Measurements from ENCODE around the gene MAK.
A peak's percentile ranks its signal among the peaks of the same experiment; 100 is the strongest.
"Not testable (repeated sequence)": the region's sequence is repeated elsewhere in the genome, so short reads cannot be mapped to it uniquely, and the experiment has no call there.

MAK gene

DNA sequence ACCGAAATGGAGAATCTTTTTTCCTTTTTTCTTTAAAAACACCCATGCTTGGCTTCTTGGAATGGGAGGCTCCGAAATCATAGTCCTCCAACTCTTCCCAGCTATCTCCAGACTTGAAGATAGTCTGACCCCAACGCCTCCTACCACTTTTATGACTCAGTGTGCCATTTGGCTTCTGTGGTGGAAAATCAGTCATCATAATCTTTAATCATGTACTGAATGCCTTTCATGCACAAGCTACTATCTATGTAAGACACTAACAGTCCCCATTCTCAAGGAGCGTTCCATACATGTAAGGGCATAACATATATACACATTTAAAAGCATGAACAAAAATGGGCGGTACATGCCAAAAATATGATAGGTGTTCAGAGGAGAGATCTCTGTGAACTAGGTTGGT is 46.7 kb downstream of the MAK start:
- no peak for DNase-seq (ENCODE audit: low spot score)

DNA sequence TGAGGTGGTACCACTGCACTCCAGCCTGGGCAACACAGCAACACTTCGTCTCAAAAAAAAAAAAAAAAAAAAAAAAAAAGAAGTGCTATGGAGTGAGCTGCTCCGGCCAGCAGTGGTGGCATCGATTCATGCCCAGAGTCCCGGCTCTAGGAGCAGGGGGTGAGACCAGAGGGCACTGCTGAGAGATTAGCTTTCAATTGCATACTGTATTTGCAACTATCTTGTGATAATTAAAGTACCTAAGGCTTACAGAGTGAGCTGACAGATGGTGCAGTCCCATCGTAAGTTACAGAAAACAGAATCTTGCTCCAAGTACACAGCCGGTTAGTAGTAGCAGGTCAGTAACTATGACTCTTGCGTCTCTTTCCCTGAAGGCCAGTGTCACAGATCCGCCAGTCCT is 59.3 kb downstream of the MAK start:
- no peak for DNase-seq (ENCODE audit: low spot score)

DNA sequence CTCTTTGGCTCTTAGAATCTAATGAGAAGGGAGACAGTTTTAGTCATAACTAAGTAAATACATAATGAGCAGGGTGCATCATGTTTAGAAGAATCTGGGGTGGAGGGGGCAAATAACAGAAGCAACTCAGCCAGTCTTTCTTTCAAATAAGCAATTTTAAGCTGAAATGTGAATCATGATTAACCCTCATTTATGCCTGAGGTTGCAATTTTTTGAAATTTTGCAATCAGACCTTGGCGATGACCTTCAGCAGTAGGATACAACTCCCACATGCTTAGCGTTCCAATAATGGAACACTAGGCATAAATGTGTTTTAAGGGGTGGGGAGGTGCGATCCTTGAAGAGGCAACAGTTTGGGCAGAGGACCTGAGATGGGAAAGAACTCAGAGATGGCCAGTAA is 60.1 kb downstream of the MAK start:
- DNase-seq (ENCODE audit: low spot score): no peak

DNA sequence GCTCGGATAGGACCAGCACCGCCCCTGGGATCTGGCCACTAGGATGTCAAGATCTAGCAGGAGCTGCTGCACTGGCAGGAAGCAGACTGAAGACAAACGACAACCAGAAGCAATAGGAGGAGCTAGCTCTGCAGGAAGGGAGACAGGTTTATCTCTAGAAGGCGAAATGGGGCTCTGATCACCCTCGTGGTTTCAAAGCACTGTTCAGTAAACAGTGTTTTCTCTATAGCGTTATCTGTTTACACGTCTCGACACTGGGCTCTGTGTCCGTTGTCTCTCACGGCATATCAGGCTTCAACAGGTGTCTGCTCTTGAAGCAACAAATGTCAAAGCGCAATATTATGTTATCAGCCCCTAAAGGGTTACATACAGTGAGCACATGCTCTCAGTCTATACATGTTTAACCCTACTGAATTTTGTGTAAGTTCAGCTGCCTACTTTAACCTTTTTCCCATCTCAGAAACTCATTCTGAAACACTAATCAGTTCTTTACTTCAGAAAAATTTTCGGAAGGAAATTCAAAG is 66.9 kb downstream of the MAK start:
- DNase-seq (ENCODE audit: low spot score): no peak

DNA sequence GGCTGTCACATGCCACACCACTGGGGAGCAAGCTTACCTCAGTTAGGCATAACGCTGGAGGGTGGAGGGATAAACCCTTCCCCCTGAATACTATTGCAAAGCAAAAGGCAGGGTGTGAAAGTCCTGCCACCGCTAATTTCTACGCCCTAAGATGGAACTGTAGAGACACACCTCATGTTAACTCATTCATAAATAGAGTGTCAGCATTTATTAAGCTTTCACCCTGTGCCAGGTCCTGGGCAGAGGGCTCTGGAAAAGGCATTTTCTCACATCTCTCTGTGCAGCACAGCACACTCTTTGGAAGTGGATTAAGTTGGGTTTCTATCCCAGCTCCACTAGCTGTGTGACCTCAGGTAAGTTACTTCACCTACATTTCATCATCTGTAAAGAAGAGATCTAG is 68.9 kb downstream of the MAK start:
- DNase-seq (ENCODE audit: low spot score): no peak

DNA sequence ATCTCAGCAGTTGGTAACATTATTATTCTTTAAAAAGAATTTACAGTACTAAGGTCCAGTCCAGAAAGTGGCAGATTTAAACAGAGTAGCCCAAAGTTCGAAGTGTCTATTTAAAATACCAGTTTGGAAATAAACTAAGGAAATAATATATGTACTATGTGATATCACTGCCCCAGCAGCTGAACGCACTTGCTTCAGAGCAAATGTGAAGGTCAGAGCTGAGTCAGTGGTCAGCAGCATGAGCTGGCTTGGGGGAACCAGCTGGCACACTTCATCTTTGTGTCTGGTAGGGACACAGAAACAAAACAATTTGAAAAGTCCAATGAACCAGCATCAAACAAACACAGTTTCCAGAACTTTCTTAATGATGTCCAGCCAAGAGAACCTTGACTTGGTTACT is 75.3 kb downstream of the MAK start:
- DNase-seq (ENCODE audit: low spot score): no peak

DNA sequence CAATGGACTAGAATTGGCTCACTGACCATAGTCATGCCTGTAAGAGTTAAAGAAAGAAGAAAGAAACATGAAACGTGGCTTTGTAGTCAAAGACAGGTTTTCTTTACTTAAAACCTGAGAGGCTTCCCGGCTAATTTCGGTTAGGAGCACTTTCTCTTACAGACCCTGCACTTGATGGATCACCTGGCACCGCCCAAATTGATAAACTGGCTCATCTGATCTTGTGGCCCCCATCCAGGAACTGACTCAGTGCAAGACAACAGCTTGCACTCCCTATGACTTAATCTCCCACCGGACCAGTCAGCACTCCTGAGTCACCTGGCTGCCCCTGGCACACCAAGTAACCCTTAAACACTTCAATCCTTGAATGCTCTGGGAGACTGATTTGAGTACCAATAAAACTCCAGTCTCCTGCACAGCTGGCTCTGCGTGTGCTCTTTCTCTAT is 78.4 kb downstream of the MAK start:
- DNase-seq (ENCODE audit: low spot score): no peak

DNA sequence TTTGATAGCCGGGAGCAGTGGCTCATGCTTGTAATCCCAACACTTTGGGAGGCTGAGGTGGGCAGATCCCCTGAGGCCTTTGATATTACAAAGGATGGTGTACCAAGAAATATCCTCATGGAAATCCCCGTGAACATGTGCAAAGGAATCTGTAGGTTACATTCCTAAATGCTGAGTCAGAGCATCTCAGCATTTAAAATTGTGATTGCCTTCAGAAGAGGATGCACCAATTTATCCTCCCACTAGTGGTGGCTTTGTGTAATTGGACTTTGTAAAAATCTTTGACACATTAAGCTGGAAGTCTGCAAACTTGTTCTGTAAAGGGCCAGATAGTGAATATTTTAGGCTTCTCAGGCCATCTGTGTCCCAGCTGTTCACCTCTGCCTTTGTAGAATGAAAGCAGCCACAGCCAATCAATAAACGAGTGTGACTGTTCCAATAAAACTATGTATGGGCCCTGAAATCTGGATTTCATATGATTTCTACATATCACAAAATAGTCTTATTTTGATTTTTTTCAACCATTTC is 79.0 kb downstream of the MAK start:
- DNase-seq (ENCODE audit: low spot score): no peak

DNA sequence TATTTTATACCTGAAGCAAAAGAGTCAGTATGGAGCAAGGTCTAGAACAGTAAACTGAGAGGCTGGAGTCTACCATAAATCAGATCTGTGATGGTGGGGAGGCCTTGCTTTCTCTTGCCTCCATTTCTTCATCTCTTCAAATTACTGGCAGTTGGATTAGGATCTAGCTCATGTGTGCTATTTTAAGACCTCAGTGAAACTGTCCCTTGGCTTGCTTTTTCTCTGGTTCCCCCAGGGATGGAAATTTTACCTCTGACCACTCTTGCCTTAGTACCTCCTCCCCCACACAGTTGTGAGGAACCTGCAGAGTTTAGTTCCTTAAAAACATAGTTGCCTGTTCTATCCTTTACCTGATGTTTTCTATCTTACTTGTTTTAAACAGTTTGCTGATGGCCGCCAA is 82.3 kb downstream of the MAK start:
- DNase-seq (ENCODE audit: low spot score): no peak

DNA sequence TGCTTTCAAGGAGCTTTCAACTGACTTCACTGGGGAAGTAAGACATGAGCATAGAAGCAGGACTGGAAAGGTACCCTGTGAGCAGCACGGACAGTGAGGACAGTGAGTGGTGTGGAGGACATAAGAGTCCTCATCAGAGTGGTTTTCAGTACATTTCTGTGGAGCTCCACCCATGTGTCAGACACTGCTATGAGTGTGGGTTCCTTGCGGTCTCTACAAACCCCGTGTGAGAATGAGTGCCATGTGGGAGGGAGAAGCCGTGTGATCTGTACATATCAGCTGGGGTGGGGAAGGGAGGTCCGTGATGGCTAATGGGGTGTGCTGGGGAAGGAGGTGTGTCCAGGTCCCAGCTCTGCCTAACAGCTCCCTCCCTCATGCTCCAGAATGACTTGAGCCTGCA is 86.6 kb downstream of the MAK start:
- DNase-seq (ENCODE audit: low spot score): not testable (repeated sequence)

DNA sequence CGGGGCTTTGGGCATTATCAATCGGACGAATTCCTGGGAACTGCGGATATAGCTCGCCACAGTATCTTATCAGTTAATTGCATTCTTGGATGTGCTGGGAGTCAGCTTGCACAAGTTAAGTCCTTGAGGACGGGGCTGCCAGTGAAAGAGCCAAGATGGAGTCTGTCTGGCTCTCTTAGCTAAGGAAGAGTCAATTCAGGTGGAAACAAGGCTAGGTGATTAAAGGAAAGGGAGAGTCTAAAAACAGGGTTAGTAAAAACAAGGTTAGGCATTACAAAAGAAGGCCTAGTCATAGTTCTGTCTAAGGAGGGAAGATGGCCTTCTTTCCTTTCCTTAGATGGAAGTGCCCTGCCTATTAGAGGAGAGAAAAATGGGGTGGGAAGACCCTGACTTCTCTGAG is 87.8 kb downstream of the MAK start:
- DNase-seq (ENCODE audit: low spot score): not testable (repeated sequence)

DNA sequence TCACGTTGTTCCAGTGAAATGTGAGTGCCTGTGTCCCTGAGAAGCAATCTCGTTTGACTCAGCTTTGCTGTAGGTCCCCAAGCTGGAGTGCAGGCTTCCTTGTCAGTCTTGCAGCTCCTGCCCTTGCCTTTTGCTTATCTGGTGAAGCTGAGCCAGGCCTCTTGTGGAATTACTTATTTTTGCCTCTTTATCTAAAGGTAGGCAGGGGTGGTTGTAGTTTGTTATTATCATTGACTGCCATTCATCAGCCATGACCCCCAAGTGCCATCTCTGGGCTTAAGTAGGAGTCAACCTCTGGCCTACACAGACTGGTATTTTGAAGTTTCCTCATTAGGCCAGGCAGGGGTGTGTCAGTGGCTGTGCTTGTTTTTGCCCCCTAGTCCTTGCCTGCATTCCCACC is 88.6 kb downstream of the MAK start:
- no peak for DNase-seq (ENCODE audit: low spot score)

DNA sequence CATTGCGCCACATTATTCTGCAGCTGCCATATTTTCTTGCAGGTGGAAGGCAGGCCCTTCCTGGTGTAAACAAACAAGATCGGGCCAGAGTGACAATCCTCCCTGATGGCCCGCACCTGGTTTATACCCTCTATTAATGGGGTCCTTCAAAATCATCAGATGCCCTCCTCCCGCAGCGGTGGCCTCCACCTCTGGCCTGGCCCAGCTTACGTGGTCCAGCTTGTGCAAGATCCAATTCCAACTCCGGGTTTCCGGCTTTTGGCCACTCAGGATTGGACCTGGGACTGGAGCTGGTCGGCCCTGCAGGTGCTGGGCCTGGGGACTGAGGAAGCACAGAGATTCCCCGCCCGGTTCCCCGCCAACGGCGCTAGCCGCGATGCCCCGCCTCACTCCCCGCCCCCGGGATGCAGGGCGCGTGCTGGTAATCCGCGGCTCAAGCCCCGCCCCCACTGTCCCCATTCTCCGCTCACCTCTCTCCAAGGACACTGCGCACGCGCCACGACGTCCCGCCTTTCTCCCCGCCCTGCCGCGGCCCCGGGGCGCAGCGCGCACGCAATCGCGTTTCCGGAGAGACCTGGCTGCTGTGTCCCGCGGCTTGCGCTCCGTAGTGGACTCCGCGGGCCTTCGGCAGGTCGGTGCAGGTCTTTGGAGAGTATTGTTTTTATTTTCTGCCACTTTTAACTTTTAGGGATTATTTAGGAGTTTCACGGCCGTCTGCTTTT is 90.9 kb downstream of the MAK start, which contains the start of gene TMEM14B:
TMEM14B (plus strand) TSS at position 555 of the 722 bp plus-strand sequence. CDS start 1,441 bp downstream, outside the sequence.
- DNase-seq (ENCODE audit: low spot score): peak; percentile 99

DNA sequence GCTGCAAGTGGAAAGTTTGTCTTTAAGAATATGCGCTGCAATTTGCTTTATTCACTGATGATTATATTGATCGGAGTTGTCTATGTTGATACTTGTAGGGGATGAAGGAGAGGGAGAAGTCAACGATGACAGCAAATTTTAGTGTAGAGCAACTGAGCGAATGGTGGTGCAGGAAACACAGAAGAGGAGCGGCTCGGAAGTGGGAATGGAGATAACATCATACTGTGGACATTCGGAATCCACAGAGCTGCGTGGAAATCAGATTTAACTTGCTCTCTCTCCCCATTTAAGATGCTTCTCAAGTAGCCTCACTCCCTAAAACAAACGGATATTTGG is 91.5 kb downstream of the MAK start:
- no peak for DNase-seq (ENCODE audit: low spot score)

DNA sequence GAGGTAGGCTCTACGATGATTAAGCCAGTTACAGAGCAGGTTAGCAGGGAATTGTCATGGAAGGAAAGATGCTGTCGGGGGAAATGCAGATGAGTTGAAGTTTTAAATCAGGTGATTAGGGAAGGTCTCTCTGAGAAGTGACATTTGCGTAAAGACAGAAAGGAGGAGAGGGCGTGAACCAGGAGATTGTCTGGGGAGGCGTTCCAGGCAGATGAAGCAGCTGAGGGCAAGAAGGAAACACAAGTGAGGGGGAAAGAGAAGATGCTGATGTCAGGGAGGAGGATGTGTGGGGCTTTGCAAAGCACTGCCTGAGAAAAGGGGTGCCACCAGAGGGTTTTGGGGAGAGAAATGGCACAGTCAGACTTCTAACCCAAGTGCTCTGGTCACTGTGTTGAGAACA is 93.2 kb downstream of the MAK start:
- DNase-seq (ENCODE audit: low spot score): no peak

DNA sequence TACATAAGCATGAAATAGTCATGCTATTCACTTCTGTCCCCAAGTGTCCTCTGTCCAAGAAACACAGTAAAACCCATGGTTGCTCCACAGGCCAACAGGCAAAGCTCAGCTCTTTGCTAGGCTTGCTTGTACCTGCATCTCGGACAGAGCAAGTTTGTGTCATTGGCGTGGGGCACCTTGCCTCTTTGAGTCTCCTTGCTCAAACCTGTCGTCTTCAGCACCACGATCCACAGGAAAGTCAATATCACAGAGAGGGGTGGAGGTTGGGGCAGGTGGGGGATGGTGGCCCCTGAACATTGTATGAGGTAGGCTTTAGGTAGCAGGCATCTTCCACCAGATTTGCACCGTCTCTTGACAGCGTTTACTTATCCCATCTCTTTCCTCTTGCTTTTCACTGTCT is 94.8 kb downstream of the MAK start:
- no peak for DNase-seq (ENCODE audit: low spot score)

DNA sequence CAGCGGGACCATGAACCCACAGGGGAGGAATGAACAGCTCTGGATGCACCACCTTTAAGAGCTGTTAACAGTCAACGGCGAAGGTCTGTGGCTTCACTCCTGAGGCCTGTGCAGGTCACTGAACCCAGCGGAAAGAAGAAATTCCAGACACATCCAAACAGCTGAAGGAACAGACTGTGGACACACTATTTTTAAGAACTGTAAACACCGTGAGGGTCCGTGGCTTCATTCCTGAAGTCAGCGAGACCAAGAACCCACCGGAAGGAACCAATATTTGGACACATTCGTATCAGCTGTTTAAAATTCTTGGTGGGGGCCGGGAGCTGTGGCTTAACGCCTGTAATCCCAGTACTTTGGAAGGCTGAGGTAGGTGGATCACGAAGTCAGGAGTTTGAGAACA is 96.1 kb downstream of the MAK start:
- no peak for DNase-seq (ENCODE audit: low spot score)

DNA sequence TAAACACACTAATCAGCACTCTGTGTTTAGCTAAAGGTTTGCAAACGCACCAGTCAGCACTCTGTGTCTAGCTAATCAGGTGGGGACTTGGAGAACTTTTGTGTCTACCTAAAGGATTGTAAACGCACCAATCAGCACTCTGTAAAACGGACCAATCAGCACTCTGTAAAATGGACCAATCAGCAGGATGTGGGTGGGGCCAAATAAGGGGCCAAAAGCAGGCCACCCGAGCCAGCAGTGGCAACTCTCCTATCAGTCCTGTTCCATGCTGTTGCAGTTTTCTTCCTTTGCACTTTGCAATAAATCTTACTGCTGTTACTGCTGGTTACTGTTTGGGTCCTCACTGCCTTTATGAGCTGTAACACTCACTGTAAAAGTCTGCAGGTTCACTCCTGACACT is 96.7 kb downstream of the MAK start:
- DNase-seq (ENCODE audit: low spot score): not testable (repeated sequence)

DNA sequence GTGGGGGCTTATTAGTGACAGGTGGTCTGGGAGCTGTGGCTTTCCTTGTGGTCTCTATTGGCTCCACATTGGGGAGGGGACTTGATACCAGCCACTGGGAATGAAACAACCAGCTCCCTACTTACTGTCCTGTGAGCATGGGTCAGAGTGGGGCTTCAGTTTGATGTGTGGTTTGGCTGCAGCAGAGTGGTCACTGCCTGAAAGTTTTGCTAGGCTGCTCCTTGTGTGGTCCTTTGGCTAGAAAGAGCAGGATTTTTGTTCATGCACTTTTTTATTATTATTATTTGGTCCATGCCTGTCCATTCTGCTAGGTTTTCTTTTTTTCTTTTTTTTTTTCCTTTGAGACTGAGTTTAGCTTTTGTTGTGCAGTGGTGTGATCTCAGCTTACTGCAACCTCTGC is 98.3 kb downstream of the MAK start:
- DNase-seq (ENCODE audit: low spot score): no peak

DNA sequence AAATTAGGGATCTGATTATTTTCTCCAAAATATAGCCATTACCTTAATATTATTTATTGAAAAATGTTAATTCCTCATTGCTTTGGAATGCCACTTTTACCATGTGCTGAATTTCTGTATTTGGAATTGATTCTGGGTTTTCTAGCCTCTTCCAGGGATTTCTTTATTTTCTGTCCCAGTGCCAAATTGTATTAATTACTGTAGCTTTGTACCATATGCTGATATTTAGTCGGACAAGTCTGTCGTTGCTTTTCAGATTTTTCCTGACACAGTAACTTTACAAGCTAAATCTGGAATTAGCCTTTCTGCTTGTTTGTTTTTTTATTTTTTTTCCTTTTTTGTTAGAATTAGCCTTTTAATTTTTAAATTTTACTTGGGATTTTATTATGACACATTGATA is 101.6 kb downstream of the MAK start:
- no peak for DNase-seq (ENCODE audit: low spot score)

DNA sequence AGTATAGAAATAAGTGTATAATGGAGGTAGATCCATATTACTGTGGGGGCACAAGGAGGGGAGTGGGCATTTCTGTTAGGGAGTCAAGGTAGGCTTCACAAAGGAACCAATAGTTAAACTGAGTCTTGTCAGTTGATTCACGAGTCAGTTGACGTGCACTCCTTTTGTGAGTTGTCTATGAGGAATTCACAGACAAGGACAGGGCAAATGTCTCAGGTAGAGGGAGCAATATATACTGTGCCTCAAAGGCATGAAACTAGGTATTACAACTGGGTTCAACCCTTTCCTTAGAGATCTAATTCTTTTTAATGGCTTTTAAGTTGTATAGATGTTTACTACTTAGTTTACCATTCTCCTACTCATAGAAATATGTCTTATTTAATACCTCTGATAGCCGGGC is 104.5 kb downstream of the MAK start:
- no peak for DNase-seq (ENCODE audit: low spot score)

DNA sequence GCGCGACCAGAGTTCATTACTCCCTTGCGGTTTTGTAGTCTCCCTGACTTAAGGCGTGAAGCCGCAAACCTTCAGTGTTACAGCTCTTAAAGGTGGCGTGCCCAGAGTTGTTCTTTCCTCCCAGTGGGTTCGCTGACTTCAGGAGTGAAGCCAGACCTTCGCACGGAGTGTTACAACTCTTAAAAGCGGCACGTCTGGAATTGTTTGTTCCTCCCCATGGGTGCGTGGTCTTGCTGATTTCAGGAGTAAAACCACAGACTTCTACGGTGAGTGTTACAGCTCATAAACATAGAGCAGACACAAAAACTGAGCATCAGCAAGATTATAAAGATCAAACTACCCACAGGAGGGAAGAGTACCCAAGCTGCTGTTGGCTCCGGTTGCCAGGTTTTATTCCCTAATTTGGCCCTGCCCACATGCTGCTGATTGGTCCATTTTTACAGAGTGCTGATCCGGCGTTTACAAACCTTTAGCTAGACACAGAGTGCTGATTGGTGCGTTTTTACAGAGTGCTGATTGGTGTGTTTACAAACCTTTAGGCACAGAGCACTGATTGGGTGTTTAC is 105.1 kb downstream of the MAK start:
- no peak for DNase-seq (ENCODE audit: low spot score)

DNA sequence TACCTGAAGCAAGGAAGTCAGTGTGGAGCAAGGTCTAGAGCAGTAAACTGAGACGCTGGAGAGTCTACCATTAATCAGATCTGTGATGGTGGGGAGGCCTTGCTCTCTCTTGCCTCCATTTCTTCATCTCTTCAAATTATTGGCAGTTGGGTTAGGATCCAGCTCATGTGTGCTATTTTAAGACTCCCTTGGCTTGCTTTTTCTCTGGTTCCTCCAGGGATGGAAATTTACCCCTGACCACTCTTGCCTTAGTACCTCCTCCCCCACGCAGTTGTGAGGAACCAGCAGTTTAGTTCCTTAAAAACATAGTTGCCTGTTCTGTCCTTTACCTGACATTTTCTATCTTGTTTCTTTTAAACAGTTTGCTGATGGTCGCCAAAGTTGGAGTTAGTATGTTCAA is 108.1 kb downstream of the MAK start:
- no peak for DNase-seq (ENCODE audit: low spot score)

DNA sequence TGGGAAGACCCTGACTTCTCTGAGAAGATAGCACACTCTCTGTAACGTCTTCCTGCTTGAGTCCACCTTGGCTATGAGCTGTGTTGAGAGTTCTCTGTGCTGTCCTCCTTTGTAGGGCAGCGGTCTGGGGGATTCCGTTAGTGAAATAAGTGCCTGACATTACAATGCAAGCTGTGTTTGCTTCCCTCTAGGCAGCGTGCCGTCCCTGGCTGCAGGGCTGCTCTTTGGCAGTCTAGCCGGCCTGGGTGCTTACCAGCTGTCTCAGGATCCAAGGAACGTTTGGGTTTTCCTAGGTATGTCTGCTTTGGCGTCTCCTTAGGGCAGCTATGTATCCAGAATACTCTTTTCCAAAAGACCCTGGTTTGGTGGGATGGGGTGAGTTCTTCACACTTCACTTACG is 112.6 kb downstream of the MAK start:
- no peak for DNase-seq (ENCODE audit: low spot score)
